H9 (cell line): ENCODE measurements around the gene RFWD3. TPM values are rescaled to one million over a fixed set of nuclear protein-coding genes. Genes with fewer than 3 reads are reported as not detected.

ENCODE experiments used
- DNase-seq: peaks from one replicate; pipeline ENCODE4 v3.0.0-alpha.2; 2017
- H2AFZ ChIP-seq: one replicate; pipeline ENCODE4 v1.6.1; 2013; ENCODE audit warnings: mild to moderate bottlenecking, low read length, control low read depth, moderate library complexity
- H2AK5ac ChIP-seq: 2 replicates; pipeline ENCODE4 v1.6.1; 2013; ENCODE audit warnings: low read length, control low read depth, mixed read lengths; ENCODE audit not compliant: insufficient read length
- H2BK120ac ChIP-seq: one replicate; pipeline ENCODE4 v1.6.1; 2013; ENCODE audit warnings: low read depth, mild to moderate bottlenecking, low read length, control low read depth, inconsistent platforms; ENCODE audit not compliant: poor library complexity, severe bottlenecking
- H2BK12ac ChIP-seq: 2 replicates; pipeline ENCODE4 v1.6.1; 2013; ENCODE audit warnings: low read length, control low read depth, mixed read lengths, low read depth; ENCODE audit not compliant: insufficient read length
- H2BK15ac ChIP-seq: 2 replicates; pipeline ENCODE4 v1.6.1; 2013; ENCODE audit warnings: low read depth, low read length, control low read depth
- H2BK20ac ChIP-seq: one replicate; pipeline ENCODE4 v1.6.1; 2013; ENCODE audit warnings: low read depth, mild to moderate bottlenecking, low read length, control low read depth, inconsistent platforms; ENCODE audit not compliant: poor library complexity, severe bottlenecking
- H2BK5ac ChIP-seq: 2 replicates; pipeline ENCODE4 v1.6.1; 2013; ENCODE audit warnings: low read length, control low read depth, mixed read lengths; ENCODE audit not compliant: insufficient read length
- H3K14ac ChIP-seq: 2 replicates; pipeline ENCODE4 v1.6.1; 2013; ENCODE audit warnings: low read length, control low read depth; ENCODE audit not compliant: insufficient read depth
- H3K18ac ChIP-seq: 2 replicates; pipeline ENCODE4 v1.6.1; 2013; ENCODE audit warnings: low read depth, mild to moderate bottlenecking, mixed read lengths, low read length, control low read depth; ENCODE audit not compliant: insufficient read length
- H3K23ac ChIP-seq: 2 replicates; pipeline ENCODE4 v1.6.1; 2013; ENCODE audit warnings: low read length, control low read depth, mixed read lengths, low read depth; ENCODE audit not compliant: insufficient read length
- H3K23me2 ChIP-seq: 2 replicates; pipeline ENCODE4 v1.6.1; 2013; ENCODE audit warnings: low read depth, mild to moderate bottlenecking, mixed read lengths, low read length, control low read depth; ENCODE audit not compliant: insufficient read length, poor library complexity, severe bottlenecking
- H3K27ac ChIP-seq: 2 replicates; pipeline ENCODE4 v1.5.1; 2013; ENCODE audit warnings: low read length, control low read depth, mixed read lengths, low read depth; ENCODE audit not compliant: insufficient read length
- H3K27me3 ChIP-seq: 2 replicates; pipeline ENCODE4 v1.6.1; 2013; ENCODE audit warnings: low read length, control low read depth, inconsistent platforms; ENCODE audit not compliant: insufficient read depth
- H3K4ac ChIP-seq: 2 replicates; pipeline ENCODE4 v1.6.1; 2013; ENCODE audit warnings: low read depth, mild to moderate bottlenecking, control low read depth, inconsistent platforms, low read length, moderate library complexity
- H3K4me1 ChIP-seq: 2 replicates; pipeline ENCODE4 v1.6.1; 2013; ENCODE audit warnings: low read length, control low read depth, inconsistent platforms; ENCODE audit not compliant: insufficient read depth
- H3K4me2 ChIP-seq: 2 replicates; pipeline ENCODE4 v1.6.1; 2013; ENCODE audit warnings: low read length, control low read depth, mixed read lengths; ENCODE audit not compliant: insufficient read length, insufficient read depth
- H3K56ac ChIP-seq: 2 replicates; pipeline ENCODE4 v1.6.1; 2013; ENCODE audit warnings: low read depth, mild to moderate bottlenecking, mixed read lengths, low read length, control low read depth; ENCODE audit not compliant: insufficient read length
- H3K79me1 ChIP-seq: 2 replicates; pipeline ENCODE4 v1.6.1; 2013; ENCODE audit warnings: low read depth, mild to moderate bottlenecking, moderate library complexity, low read length, control low read depth, inconsistent platforms; ENCODE audit not compliant: insufficient read depth, poor library complexity, severe bottlenecking
- H3K79me2 ChIP-seq: 2 replicates; pipeline ENCODE4 v1.6.1; 2013; ENCODE audit warnings: low read length, control low read depth, inconsistent platforms; ENCODE audit not compliant: insufficient read depth
- H3K9ac ChIP-seq: 2 replicates; pipeline ENCODE4 v1.6.1; 2013; ENCODE audit warnings: low read length, control low read depth, mixed read lengths; ENCODE audit not compliant: insufficient read length; ENCODE audit errors: extremely low read depth
- H3K9me3 ChIP-seq: one replicate; pipeline ENCODE4 v1.6.1; 2013; ENCODE audit warnings: low read depth, low read length, inconsistent platforms; ENCODE audit not compliant: control insufficient read depth
- H3T11ph ChIP-seq: one replicate; pipeline ENCODE4 v1.6.1; 2013; ENCODE audit warnings: mild to moderate bottlenecking, low read length, control low read depth, inconsistent platforms
- H4K20me1 ChIP-seq: one replicate; pipeline ENCODE4 v1.6.1; 2013; ENCODE audit not compliant: control insufficient read depth, insufficient read length, insufficient read depth
- H4K5ac ChIP-seq: 2 replicates; pipeline ENCODE4 v1.6.1; 2013; ENCODE audit warnings: low read depth, mild to moderate bottlenecking, mixed read lengths, low read length, control low read depth; ENCODE audit not compliant: insufficient read length
- H4K8ac ChIP-seq: replicated peaks from 2 replicates; pipeline ENCODE4 v1.6.1; 2013; ENCODE audit warnings: low read length, control low read depth, mixed read lengths, low read depth; ENCODE audit not compliant: insufficient read length
- H4K91ac ChIP-seq: 2 replicates; pipeline ENCODE4 v1.6.1; 2013; ENCODE audit warnings: low read depth, mild to moderate bottlenecking, moderate library complexity, mixed read lengths, low read length, control low read depth; ENCODE audit not compliant: insufficient read length
- H3K27ac Mint-ChIP-seq, 3 experiments: 2 replicates in 2 of 3; 3 replicates in 1 of 3; pipeline ENCODE4 v1.8.0; 2020 to 2021; ENCODE audit warnings: mixed read lengths in 3 of 3, mild to moderate bottlenecking in 1 of 3, moderate library complexity in 1 of 3
- H3K27me3 Mint-ChIP-seq: 2 replicates; pipeline ENCODE4 v1.8.0; 2021; ENCODE audit warnings: low read depth, mild to moderate bottlenecking, moderate library complexity, mixed read lengths
- H3K36me3 Mint-ChIP-seq, 3 experiments: 2 replicates in 2 of 3; 3 replicates in 1 of 3; pipeline ENCODE4 v1.8.0; 2020 to 2021; ENCODE audit warnings: low read depth in 3 of 3, mixed read lengths in 3 of 3; ENCODE audit not compliant: insufficient read depth in 1 of 3
- H3K4me1 Mint-ChIP-seq, 2 experiments: 2 replicates each; pipeline ENCODE4 v1.8.0; 2020; ENCODE audit warnings: mixed read lengths in 2 of 2
- H3K4me3 Mint-ChIP-seq, 2 experiments: 2 replicates in 1 of 2; 3 replicates in 1 of 2; pipeline ENCODE4 v1.8.0; 2020 to 2021; ENCODE audit warnings: mild to moderate bottlenecking in 2 of 2, mixed read lengths in 2 of 2, moderate library complexity in 1 of 2
- H3K9me3 Mint-ChIP-seq, 2 experiments: 2 replicates in 1 of 2; 3 replicates in 1 of 2; pipeline ENCODE4 v1.8.0; 2020; ENCODE audit warnings: mild to moderate bottlenecking in 2 of 2, mixed read lengths in 2 of 2, moderate library complexity in 1 of 2
- WGBS: extraction: QIAGEN DNeasy Blood & Tissue Kit; methylation state at CpG from one replicate; pipeline ENCODE4 v1.1.7; 2013; ENCODE audit warnings: missing lambda C conversion rate, low lambda C conversion rate, mixed read lengths; ENCODE audit not compliant: insufficient read length; ENCODE audit errors: extremely low coverage; 5-methylcytosine and 5-hydroxymethylcytosine counted together
- total RNA-seq: library from RNA; stranded (reverse); gene quantifications from 2 replicates; pipeline ENCODE4 v1.2.1, GENCODE V29; 2021
- TF ChIP-seq, protein P1 (sequence below): fragments of 200-600 bp; sonication (generic); conservative IDR thresholded peaks from 3 replicates; pipeline ENCODE4 v1.8.0; 2021; ENCODE audit warnings: antibody characterized with exemption, mild to moderate bottlenecking

Gene RFWD3
- total RNA-seq, 1 experiment from 2014 or later = 114 TPM

DNA sequence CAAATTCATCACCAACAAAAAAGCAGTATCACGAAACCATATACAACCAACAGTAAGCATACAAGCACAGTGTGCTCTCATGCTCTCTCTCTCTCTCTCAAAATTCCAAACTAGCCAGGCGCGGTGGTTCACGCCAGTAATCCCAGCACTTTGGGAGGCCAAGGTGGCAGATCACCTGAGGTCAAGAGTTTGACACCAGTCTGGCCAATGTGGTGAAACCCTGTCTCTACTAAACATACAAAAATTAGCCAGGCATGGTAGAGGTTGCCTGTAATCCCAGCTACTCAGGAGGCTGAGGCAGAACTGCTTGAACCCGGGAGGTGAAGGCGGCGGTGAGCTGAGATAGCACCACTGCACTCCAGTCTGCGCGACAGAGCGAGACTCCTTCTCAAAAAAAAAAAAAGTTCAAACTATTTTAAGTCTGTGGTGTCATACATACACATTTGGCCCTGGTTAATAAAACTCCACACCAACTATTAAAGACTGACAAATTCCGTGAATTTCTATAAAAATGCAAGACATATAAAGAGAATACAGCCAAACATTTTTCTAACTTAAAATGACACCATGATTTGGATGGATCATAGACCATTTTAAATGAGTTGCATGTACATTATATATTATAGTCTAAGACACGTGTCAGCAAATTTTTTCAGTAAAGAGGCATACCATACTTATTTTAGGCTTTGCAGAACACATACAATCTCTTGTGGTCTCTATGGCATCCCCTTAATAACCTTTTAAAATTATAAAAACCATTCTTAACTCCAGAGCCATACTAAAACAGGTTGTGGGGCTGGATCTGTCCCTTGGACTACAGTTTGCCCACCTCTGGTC lies 90.7 kb downstream of the RFWD3 start:
- no CpG with 5 or more reads among the region's 12 CpGs for WGBS
- no peak for DNase-seq
- Mint-ChIP-seq H3K27ac (peak overlapping the region in 2 of 3 experiments; percentile 5 to 49; a peak in 3 of 7 replicates), H3K4me1 (peaks cover 18 to 20% of the 10 kb centered on the region in 2 experiments), H3K9me3 (no peaks in the 10 kb centered on the region), H3K4me3 (no peak overlapping the region), H3K27me3 (no peaks in the 10 kb centered on the region), H3K36me3 (no peaks in the 10 kb centered on the region)
- H3K9ac ChIP-seq = no peak overlapping the region
- no peaks in the 10 kb centered on the region for H3K9me3 ChIP-seq
- no peak overlapping the region for H4K8ac ChIP-seq
- no peak overlapping the region for H2BK15ac ChIP-seq
- H2AFZ ChIP-seq = no peak overlapping the region
- peaks cover 15% of the 10 kb centered on the region for H3K79me1 ChIP-seq
- no peaks in the 10 kb centered on the region for H3K23me2 ChIP-seq
- no peak overlapping the region for H3K23ac ChIP-seq
- H3K79me2 ChIP-seq = peaks cover 17% of the 10 kb centered on the region; the same call in 1 of the 2 replicates
- H3K56ac ChIP-seq = no peak overlapping the region
- H4K91ac ChIP-seq = no peak overlapping the region
- no peak overlapping the region for H3K4me2 ChIP-seq
- H3K4me1 ChIP-seq = no peaks in the 10 kb centered on the region
- H4K20me1 ChIP-seq = no peaks in the 10 kb centered on the region
- H3K18ac ChIP-seq = no peak overlapping the region
- no peak overlapping the region for H2BK20ac ChIP-seq
- no peak overlapping the region for H2BK120ac ChIP-seq
- no peak overlapping the region for H2AK5ac ChIP-seq
- no peak overlapping the region for H3K27ac ChIP-seq
- no peaks in the 10 kb centered on the region for H3K27me3 ChIP-seq
- no peak overlapping the region for H3T11ph ChIP-seq
- no peak overlapping the region for H2BK12ac ChIP-seq
- no peak overlapping the region for H3K4ac ChIP-seq
- no peak overlapping the region for H4K5ac ChIP-seq
- H3K14ac ChIP-seq = no peak overlapping the region
- TF ChIP-seq, protein P1, sequence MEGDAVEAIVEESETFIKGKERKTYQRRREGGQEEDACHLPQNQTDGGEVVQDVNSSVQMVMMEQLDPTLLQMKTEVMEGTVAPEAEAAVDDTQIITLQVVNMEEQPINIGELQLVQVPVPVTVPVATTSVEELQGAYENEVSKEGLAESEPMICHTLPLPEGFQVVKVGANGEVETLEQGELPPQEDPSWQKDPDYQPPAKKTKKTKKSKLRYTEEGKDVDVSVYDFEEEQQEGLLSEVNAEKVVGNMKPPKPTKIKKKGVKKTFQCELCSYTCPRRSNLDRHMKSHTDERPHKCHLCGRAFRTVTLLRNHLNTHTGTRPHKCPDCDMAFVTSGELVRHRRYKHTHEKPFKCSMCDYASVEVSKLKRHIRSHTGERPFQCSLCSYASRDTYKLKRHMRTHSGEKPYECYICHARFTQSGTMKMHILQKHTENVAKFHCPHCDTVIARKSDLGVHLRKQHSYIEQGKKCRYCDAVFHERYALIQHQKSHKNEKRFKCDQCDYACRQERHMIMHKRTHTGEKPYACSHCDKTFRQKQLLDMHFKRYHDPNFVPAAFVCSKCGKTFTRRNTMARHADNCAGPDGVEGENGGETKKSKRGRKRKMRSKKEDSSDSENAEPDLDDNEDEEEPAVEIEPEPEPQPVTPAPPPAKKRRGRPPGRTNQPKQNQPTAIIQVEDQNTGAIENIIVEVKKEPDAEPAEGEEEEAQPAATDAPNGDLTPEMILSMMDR = no peak
- H2BK5ac ChIP-seq = no peak overlapping the region
